Measurements from ENCODE around the gene PRAME.
"Not testable (repeated sequence)": the region's sequence is repeated elsewhere in the genome, so short reads cannot be mapped to it uniquely, and the experiment has no call there.

PRAME gene

DNA sequence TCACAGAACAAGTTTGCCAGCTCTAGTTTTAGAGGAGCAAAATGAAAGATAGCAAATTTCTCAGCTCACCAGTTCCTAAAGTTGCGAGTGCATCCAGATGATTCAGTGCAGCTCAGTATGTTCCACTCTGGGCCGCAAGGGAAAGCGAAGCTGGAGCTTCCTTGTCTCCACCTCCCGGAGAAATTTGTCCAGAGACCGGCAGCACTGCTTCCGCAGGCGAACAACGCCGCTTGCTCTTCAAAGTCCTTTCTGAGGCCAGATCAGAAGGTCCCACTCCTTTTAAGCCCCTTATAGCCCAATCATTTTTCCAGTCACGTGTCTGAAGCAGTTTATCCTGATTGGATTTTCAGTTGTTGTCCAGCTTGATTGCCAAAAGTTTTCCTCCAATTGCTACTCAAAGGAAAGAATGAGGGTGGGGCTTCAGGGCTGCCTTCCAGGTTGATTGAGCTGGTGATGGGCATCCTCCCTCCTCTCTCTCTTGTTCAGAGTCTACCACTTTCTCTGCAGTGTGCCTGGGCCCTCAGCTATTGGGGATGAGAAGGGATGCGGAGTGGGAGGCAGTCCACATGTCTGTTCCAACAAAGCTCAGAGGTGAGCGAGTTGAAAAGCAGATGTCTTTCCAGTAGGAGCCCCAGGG lies 38.9 kb downstream of the PRAME start, which contains the start of gene ZNF280A:
Gene ZNF280A (minus strand): TSS at position 251 of the 637 bp plus-strand sequence. CDS start 4,640 bp downstream, outside the sequence.
- DNase-seq, result no peak

DNA sequence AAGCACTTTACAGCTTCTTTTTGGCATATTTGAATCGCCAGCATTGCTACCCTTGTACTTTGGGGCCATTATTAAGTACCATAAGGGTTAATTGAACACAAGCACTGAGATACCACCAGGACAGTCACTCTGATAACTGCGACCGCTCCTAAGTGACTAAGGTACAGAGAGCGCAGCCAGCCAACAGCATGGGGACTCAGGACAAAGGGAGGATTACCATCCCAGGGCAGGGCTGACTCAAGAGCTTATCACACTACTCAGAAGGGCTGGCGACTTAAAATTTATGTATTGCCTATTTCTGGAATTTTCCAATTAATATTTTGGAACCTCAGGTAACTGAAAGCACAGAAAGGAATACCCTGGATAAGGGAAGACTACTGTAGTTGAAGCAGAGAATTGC lies 39.5 kb downstream of the PRAME start:
- DNase-seq, result no peak

DNA sequence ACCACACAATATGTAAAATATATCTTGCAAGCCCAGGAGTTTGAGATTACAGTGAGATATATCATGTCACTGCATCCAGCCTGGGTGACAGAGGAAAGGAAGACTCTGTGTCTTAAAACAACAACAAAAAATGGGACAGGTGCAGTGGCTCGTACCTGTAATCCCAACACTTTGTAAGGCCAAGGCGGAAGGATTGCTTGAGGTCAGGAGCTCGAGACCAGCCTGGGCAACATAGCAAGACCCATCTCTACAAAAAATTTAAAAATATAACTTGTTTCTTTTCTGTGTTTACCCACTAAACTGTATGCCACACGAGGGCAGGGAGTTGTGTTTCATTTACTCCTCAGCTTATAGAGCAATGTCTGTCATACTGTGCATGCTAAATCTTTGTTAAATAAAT lies 42.1 kb downstream of the PRAME start:
- DNase-seq, result no peak

DNA sequence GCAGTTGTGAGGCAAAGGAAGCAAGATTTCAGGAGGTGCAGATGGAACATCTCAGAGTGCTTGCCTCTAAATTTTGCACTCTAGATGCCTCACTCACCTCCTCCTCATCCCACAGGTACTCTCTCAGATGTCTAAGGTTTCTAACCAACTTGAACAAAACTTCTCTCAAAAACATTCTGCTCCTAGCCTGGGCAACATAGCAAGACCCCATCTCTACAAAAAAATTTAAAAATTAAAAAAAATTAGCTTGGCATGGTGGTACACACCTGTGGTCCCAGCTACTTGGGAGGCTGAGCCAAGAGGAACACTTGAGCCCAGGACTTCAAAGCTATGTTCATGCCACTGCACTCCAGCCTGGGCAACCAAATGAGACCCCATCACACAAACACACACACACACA lies 43.2 kb downstream of the PRAME start:
- no peak for DNase-seq

DNA sequence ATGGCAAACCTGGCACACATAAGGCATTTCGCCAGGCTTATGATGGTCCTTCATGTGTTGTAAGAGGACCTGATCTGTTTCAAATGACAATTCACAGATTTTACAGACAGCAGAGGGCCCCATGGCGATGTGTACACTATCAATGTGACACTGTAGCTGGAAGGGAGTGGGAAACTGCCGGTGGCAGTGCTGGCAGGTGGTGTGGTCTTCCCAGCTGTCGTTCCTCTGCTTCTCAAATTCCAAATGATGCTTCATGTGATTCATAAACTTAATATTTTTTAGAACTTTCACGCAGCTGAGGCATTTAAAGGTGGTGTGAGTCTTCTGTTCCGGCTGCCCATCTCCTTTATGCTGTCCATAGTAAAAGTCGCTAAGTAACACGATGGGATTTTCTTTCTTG lies 44.6 kb downstream of the PRAME start:
- DNase-seq, result not testable (repeated sequence)

DNA sequence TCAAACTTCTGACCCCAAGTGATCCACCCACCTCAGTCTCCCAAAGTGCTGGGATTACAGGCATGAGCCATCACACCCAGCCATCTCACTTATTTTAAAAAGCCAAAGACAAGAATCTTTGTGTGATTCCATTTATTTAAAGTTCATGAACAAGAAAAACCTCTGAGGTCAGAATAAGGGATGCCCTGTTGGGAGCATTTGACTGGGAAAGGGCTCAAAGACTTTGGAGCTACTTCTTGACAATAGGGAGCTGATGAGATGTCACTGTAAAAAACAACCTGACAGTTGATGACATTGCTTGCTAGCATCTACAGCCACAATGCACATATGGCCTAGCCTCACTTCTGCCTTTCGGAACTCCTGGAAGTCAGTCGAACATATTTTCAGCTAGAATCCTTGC lies 45.4 kb downstream of the PRAME start:
- DNase-seq, result no peak

DNA sequence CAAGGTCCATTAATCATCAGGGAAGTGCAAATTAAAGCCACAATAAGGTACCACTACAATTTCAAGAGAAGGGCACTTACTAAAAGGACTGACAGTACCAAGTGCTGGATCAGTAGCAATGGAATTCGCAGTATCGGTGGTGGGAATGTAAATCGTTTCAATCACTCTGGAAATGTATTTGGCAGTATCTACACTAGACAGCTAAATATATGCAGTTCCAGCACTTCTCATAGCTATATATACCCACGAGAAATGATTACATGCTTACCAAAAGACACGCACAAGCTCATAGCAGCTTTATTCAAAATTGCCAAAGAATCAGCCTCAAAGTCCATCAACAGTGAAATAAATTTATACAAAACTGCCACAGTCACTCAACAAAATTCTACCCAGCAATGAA lies 46.1 kb downstream of the PRAME start:
- DNase-seq, result no peak

DNA sequence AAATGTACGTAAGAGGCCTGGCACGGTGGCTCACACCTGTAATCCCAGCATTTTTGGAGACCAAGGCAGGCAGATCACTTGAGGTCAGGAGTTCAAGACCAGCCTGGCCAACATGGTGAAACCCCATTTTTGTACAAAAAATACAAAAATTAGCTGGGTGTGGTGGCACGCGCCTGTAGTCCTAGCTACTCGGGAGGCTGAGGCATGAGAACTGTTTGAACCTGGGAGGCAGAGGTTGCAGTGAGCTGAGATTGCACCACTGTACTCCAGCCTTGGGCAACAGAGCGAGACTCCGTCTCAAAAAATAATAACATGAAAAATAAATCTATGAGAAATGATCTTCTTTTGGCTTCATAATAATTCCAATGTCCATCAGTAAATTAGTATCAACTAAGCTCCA lies 48.2 kb downstream of the PRAME start:
- not testable (repeated sequence) for DNase-seq

DNA sequence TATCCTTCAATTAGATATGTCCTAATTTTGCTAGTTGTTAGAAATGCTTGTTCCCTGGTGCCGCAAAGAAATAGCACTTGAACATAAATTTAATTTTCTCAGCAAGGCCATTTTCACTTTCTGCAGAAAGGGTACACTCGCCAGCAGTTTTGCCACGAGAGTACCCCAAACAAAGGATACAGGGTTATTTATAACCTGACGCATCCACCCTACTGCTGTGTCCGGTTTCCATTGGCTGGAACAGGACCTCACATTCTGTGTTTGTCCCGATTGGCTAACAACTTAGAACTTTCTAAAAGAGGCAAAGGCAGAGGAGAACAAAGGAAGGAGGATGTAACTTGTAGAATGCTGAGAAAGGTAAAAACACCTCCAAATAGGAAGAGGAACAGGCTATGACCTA lies 49.2 kb downstream of the PRAME start:
- DNase-seq, result not testable (repeated sequence)

DNA sequence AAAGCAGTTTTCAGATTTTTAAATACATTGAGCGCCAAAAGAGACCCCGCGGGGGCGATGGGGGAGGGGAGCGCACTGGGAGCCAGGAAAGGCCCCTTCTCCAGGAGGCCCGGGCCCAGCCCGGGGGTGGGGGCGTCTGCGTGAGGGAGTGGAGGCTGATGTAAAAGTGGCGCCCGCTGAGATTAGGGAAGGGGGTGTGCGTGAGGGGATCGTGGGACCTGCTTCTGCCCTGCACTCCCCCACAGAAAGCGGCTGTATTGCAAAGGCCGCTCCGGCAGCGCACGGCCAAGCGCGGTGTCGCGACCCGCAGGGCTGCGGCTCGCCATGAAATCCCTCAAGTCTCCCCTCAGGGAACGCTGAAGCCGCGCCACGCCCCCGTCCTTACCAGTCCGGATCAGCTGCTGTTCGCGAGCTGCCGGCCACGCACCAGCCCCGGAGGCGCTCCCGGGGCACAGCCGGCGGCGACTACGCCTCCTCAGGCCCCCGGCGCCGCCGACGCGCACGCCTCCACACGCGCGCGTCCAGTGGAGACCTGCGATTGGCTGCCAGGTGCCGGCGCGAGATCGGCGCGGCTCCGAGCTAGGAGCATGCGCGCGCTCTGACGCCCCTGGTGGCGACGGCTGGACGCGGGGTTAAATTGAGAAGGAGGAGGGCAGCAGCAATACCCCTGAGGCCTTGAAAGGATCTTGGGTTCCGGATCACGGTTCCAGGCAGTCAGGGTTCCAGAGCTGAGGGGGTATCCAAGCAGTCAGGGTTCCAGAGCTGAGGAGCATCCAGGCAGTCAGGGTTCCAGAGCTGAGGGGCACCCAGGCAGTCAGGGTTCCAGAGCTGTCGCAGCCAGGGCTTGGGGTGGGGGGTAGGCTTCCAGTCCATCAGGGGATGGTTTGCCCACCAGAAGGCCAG lies 50.5 kb downstream of the PRAME start, which contains the start of gene ZNF280B:
Gene ZNF280B (minus strand): TSS at position 469 of the 903 bp plus-strand sequence. CDS start 19,344 bp downstream, outside the sequence.
- peak; percentile 52 to 79 (median 72) for DNase-seq

DNA sequence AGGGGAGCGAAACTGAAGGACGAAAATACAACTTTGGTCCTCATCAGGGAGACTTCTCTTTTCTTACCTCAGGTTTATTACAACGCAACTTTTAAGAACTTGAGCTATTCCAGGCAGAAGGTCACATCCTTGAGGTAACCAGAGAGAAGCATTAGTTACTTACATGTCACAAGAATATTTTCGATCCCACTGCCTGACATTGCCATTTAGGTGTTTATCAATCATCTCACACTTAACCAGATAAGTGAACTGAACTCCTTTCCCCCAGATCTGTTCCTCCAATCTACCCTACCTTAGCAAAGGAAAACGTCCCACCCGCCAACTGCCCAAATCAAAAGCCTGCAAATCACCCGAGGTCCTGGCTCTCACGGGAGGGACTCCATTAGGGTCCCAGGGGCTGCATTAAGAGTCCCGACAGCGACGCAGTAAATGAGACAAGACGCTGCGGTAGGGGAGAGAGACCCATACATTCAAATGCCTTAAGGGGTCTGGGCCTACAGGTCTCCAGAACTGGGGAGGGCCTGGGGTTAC lies 51.3 kb downstream of the PRAME start:
- DNase-seq, result peak in 1 of 6 experiments; percentile 6

DNA sequence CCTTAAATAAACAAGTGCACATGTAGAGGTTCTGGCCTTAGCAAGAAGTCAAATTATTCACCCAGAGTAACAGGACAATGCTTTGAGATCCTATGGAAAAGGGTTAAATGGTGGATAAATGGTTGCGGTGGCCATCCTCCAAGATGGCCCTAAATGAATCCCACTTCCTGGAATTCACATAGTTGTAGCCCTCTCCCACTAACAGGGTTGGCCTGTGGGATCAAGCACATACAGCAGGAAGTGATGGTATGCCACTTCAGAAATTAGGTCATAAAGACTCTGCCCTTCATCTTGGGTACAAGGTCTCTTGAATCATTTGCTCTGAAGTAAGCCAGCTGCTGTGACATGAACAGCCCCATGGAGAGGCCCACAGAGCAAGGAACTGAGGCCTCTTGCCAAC lies 52.3 kb downstream of the PRAME start:
- DNase-seq, result no peak

DNA sequence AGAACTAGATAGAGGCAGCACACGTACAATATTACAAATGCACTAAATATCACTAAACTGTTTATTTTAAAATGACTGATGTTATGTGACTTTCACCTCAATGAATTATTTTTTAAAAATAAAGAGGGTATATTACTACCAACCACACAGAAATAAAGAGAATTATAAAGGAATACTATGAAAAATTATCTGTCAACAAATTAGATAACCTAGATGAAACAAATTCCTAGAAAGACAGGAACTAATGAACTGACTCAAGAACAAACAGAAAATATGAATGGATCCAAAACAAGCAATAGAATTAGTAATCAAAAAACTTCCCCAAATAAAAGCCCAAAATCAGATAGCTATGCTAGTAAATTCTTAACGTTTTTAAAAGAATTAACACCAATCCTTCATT lies 60.8 kb downstream of the PRAME start:
- DNase-seq, result no peak

All from stimulated activated naive CD4-positive, alpha-beta T cell (primary cell).